Kidney epithelial cell (primary cell): ENCODE measurements around the gene INIP. TPM values are rescaled to one million over a fixed set of nuclear protein-coding genes. Genes with fewer than 3 reads are reported as not detected.

ENCODE experiments used
- DNase-seq: peaks from one replicate; pipeline ENCODE4 v3.0.0-alpha.2; 2010; ENCODE audit warnings: low read depth
- H3K27me3 ChIP-seq: 2 replicates; pipeline ENCODE4 v1.6.0; 2011; ENCODE audit warnings: low read length; ENCODE audit not compliant: control insufficient read depth, insufficient read depth
- H3K36me3 ChIP-seq: 2 replicates; pipeline ENCODE4 v1.5.1; 2011; ENCODE audit warnings: low read length; ENCODE audit not compliant: control insufficient read depth, insufficient read depth
- H3K4me3 ChIP-seq: 2 replicates; pipeline ENCODE4 v1.5.1; 2011; ENCODE audit warnings: low read depth, mild to moderate bottlenecking, control low read depth, low read length
- total RNA-seq: library from RNA; depleted of rRNA; stranded (reverse); fragments of >200 nt; gene quantifications from 2 replicates; pipeline ENCODE4 v1.2.3, GENCODE V29; 2015
- TF ChIP-seq, protein P1 (sequence below): IDR thresholded peaks from 2 replicates; pipeline ENCODE4 v1.5.1; 2011; ENCODE audit warnings: mild to moderate bottlenecking, moderate library complexity, low read length, control low read depth, inconsistent platforms; ENCODE audit not compliant: insufficient read depth, poor library complexity, severe bottlenecking

Gene INIP
- total RNA-seq, 1 donor from 2014 or later: 24.5 TPM

GRCh38 chr9:112647596-112647995 lies 70.3 kb downstream of the INIP start:
- no peak for DNase-seq
- H3K4me3 ChIP-seq: no peak overlapping the region
- TF ChIP-seq, protein P1, sequence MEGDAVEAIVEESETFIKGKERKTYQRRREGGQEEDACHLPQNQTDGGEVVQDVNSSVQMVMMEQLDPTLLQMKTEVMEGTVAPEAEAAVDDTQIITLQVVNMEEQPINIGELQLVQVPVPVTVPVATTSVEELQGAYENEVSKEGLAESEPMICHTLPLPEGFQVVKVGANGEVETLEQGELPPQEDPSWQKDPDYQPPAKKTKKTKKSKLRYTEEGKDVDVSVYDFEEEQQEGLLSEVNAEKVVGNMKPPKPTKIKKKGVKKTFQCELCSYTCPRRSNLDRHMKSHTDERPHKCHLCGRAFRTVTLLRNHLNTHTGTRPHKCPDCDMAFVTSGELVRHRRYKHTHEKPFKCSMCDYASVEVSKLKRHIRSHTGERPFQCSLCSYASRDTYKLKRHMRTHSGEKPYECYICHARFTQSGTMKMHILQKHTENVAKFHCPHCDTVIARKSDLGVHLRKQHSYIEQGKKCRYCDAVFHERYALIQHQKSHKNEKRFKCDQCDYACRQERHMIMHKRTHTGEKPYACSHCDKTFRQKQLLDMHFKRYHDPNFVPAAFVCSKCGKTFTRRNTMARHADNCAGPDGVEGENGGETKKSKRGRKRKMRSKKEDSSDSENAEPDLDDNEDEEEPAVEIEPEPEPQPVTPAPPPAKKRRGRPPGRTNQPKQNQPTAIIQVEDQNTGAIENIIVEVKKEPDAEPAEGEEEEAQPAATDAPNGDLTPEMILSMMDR: no peak
- H3K27me3 ChIP-seq: no peaks in the 10 kb centered on the region
- H3K36me3 ChIP-seq: no peaks in the 10 kb centered on the region

- Histone ChIP-seq H3K36me3 (no peaks in the 10 kb centered on the region), H3K4me3 (no peak overlapping the region), H3K27me3 (no peaks in the 10 kb centered on the region)
- no peak for DNase-seq
- TF ChIP-seq, protein P1: no peak
Measured at GRCh38 chr9:112642126-112642525, 75.8 kb downstream of the INIP start.

DNA sequence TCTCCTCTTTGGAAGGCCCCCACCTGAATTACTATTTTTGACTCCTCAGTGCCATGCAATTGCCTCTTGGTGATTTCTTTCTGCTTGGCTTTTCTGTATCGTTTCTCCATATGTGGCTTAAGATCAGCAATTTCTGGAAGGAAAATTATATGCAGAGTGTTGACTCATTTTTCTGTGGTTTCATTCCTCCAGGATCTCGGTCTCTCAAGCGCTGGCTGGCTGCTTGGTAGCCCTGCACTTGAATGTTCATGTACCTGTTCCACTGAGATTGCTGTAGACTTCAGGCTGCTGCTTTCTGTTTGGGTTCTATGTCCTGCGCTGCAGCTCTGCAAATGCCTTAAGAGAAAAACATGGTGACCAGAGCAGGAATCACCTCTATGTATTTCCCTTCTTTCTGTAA lies 77.6 kb downstream of the INIP start:
- H3K27me3 ChIP-seq: no peaks in the 10 kb centered on the region
- TF ChIP-seq, protein P1: no peak

More for the DNA sequence above, 77.6 kb downstream of the INIP start:
- H3K36me3 ChIP-seq: no peaks in the 10 kb centered on the region
- H3K4me3 ChIP-seq: no peak overlapping the region
- no peak for DNase-seq

Other genes starting within 250 kb of the INIP start
- gene KIAA1958, start 231.3 kb downstream of the INIP start, total RNA-seq: 7.1 and 7.5 TPM in 2 replicates
- gene SNX30, start 32.6 kb upstream of the INIP start, total RNA-seq: 19.5 and 22.5 TPM in 2 replicates
- not detected in 2 replicates for gene SLC46A2, start 172.8 kb upstream of the INIP start, total RNA-seq